Dermis microvascular lymphatic vessel endothelial cell (primary cell): ENCODE data around the gene ZNF687. TPM values are rescaled to one million over a fixed set of nuclear protein-coding genes. Genes with fewer than 3 reads are reported as not detected.
"Not testable (repeated sequence)": the region's sequence is repeated elsewhere in the genome, so short reads cannot be mapped to it uniquely, and the experiment has no call there.

Experiments
- DNase-seq, 2 donors: peaks; one replicate each; pipeline versions ENCODE4 v3.0.0 to v3.0.0-alpha.2; 2010; ENCODE audit warnings: low read depth in 2 of 2
- total RNA-seq: library from RNA; depleted of rRNA; stranded (reverse); fragments of >200 nt; gene quantifications from 2 replicates; pipeline ENCODE4 v1.2.1, GENCODE V29; 2014

ZNF687 gene
- total RNA-seq = 5.8 and 9.7 TPM in 2 replicates

DNA sequence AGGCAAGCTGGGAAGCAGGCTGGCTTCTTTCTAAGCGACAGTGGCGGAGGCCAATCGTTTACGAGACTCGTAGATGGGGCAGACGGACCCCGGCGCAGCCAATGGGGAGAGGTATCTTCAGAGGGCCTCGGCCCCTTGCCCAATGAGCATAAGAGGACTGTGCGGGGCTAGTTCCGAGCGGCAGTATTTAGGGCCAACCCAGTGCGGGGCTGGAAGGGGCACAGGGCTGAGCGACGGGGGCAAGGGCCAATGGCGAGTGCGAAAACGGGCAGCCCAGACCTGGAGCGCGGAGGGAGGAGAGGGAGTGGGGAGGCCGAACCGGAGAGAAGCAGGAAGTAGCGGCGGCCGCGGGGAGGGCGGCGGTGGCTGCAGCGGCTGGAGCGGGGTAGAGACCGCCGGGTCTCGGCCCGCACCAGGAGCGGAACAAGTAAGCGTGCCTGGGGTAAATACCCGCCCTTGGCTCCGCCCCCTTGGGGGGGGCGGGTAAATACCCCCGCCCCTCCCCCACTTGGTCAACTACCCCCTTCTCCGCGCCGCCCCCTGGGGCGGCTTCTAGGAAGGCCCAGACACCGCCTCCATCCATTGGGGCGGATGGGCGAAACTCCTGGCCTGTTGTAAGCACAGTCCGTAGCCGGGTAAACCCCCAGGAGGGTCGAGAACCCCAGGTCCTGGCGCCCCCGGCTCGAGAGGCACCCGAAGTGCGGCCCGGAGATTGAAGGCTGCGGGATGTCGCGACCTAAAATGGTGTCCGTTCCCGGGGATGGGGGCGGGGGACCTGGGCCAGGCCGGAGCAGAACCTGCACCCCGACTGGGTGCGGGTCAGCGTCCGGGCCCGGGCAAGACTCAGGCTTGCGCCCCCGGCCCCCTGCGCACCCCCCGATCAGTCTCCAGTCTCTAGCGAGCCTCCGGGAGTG, at the start of gene ZNF687:
Gene ZNF687 (plus strand): TSS at position 331 of the 914 bp plus-strand sequence. CDS start 3,993 bp downstream, outside the sequence.
- peak; percentile 100 for DNase-seq

DNA sequence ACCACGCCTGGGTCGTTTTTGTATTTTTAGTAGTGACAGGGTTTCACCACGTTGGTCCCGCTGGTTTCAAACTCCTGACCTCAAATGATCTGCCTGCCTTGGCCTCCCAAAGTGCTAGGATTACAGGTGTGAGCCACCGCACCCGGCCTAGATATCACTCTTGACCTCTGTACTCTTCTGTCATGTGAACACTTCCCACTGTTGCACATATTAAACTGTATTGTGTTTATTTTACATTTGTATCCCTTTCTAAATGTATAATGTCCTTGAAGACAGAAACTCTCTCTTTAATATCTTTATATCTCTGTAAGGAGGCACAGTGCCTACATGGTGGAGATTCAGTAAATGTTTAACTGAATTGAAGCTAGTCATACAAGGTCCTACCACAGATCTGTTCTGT, 46.9 kb upstream of the ZNF687 start:
- DNase-seq = no peak

DNA sequence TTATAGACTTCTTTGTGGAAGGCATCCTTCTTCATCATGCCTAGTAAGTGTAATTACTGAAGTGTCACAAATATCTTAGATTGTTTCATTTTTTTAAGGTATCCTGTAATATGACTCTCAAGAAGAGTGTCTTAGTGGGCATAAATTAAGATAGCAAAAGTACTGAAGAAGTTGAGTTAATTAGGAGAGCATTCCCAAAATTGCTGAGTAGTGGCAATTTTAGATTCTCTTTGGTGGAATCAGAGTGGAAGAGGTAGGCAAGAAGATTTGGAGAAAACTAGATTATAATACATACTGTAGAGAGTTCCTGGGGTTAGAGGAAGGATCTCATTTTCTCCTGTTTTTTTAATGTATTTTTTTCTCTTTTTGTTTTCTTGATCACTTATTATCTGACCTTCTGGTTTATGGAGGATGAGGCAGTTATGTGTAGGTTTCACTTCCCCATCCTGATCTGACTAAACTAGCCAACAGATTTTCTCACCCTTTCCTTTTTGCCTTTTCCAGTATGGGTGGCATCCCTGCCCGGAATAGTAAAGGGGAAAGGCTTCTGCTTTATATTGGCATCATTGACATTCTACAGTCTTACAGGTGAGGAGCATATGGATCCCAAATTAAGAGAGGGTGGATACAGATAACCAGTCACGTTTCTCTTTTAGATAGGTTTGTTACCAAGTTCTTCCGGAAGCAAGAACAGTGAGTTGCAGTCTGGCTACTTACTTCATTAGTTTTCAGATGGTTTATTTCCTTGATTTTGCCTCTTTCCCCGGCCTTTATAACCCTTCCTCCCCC, 44.2 kb upstream of the ZNF687 start:
- DNase-seq = no peak

GRCh38 chr1:151238467-151238739, 43.7 kb upstream of the ZNF687 start:
- peak in 1 of 2 donors; percentile 48 for DNase-seq

DNA sequence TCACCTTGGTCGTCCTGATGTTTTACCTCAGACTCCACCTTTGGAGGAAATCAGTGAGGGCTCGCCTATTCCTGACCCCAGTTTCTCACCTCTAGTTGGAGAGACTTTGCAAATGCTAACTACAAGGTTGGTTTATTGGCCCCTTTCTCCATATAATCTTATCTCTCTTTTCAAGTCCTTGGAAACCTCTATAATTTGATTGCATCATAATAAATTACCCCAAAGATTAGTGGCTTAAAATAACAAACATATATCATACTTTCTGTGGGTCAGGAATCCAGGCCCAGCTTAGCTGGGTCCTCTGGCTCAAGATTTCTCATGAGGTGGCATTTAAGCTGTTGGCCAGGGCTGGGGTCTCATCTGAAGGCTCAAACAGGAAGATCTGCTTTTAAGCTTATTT, 39.7 kb upstream of the ZNF687 start:
- no peak for DNase-seq

GRCh38 chr1:151243683-151244216, 38.3 kb upstream of the ZNF687 start:
- DNase-seq = no peak

- DNase-seq = no peak
Observed at GRCh38 chr1:151246786-151247185, 35.3 kb upstream of the ZNF687 start.

GRCh38 chr1:151251656-151252470, 30.2 kb upstream of the ZNF687 start:
- peak; percentile 80 to 88 for DNase-seq

GRCh38 chr1:151254217-151255213, 27.6 kb upstream of the ZNF687 start, which contains the start of gene PSMD4:
PSMD4 (plus strand) TSS chr1:151254734; CDS start chr1:151254783, 49 bp downstream.
- DNase-seq = peak; percentile 93 to 98

DNA sequence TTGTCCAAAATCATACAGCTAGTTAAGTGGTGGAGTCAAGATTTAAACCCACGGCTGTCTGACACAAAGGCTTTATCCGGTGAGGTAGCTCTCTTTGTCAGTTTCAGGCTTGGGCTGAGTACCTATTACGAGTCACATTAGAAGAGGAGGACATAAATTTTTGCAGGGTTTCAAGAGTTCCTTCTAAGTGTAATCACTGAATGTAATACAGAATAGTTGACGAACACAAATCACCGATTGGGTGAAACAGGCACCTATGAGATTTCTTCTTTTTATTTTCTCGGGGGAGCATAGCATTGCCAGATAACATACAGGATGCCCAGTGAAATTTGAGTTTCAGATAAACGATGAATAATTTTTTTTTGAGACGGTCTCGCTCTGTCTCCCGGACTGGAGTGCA, 26.7 kb upstream of the ZNF687 start:
- peak in 1 of 2 donors; percentile 12 for DNase-seq

DNA sequence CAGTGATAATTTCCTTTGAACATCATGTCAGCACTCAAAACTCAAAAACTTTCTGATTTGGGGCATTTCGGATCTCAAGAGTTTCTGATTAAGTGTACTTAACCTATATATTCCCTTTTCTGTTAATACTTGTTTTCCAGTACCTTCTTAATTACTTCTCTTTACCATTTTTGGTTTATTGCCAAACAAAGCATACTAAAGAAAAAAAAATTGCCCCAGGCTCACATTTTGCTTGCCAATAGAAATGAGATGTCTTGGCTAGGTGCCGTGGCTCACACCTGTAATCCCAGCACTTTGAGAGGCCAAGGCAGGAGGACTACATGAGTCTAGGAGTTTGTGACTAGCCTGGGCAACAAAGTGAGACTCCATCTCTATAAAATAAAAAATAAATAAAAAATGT, 22.7 kb upstream of the ZNF687 start:
- DNase-seq = no peak

DNA sequence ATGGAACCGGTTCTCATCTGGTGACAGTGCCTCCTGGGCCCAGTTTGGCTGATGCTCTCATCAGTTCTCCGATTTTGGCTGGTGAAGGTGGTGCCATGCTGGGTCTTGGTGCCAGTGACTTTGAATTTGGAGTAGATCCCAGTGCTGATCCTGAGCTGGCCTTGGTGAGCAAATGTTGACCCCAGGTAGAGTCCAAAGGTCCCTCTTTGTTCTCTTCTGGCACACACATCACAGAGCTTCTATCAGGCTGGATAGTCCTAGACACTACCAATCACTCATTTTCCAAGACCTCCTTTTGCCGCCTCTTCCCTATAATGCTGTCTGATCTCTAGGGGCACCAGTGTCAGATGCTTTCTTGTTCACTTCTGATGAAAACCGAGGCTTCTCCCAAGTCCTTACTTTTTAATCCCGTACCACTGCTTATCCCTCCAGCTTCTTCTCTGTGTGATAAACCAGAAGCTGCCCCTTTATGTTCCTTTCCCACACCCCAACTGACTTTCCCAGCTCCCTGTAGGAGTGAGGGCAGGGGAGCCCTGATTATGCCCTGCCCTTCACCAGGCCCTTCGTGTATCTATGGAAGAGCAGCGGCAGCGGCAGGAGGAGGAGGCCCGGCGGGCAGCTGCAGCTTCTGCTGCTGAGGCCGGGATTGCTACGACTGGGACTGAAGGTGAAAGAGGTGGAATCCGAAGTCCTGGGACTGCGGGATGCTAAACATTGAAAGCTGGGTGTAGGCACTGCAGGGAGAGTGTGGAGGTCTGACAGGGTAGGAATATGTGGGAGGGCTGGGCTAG, 16.5 kb upstream of the ZNF687 start:
- DNase-seq = no peak

DNA sequence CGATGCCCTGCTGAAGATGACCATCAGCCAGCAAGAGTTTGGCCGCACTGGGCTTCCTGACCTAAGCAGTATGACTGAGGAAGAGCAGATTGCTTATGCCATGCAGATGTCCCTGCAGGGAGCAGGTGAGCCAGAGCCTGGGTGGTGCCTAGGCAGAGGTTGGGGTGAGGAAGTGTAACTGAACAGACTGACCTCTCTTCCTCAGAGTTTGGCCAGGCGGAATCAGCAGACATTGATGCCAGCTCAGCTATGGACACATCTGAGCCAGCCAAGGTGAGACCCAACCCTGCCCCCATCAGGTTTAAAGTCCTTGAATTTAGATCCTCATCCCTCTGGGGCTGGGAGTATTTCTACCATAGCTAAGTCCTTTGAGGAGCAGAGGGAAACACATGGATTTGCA, 15.8 kb upstream of the ZNF687 start:
- DNase-seq = no peak

- no peak for DNase-seq
Observed at GRCh38 chr1:151266821-151267220, 15.3 kb upstream of the ZNF687 start.

- no peak for DNase-seq
Observed at GRCh38 chr1:151267760-151268159, 14.3 kb upstream of the ZNF687 start.

DNA sequence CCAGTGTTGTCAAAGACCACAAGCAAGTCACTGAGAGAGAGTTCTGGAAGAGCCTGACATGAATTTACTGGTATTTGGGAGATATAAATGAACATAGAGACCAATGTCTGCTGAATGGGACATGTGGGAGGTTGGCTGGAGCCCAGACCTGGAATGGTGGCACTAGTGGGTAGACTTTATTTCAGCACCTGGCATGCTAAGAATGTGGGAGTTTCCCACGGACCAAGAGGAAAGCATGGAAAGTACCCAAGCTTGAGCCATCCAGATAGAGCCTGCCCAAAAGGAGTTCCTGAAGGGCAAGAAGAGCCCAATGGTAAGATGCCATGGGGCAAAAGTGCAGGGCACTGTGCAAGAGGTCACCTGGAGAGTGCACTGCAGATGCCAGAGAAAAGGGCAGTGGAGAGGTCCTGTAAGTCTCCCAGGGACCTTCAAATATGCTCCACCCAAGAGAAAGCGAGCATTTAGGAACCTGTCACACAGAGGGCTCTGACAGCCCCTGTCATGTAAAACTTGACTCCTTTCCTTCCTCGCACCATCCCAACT, 8.1 kb upstream of the ZNF687 start:
- no peak for DNase-seq

DNA sequence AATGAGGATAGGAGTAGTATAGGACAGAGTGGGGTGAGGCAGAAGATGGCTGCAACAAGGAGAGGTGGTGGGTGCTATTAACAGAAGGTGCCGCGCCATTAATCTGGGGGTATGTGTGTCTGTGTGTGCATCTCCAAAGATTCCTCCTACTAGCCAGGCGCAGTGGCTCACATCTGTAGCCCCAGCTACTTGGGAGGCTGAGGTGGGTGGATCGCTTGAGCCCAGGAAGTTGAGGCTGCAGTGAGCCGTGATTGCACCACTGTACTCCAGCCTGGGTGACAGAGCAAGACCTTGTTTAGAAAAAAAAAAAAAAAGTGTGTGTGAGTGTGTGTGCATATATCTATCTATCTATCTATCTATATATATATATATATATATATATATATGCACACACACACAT, 6.8 kb upstream of the ZNF687 start:
- DNase-seq = not testable (repeated sequence)

GRCh38 chr1:151277249-151277648, 4.8 kb upstream of the ZNF687 start:
- no peak for DNase-seq
